SU-DHL-6 (cell line): ENCODE measurements around the gene MOB3B.

Source experiments
- H2AFZ ChIP-seq: fragments of 200-600 bp; sonication (generic); 2 replicates; pipeline ENCODE4 v1.6.1; 2014; ENCODE audit warnings: low read depth, mild to moderate bottlenecking, moderate library complexity, mixed read lengths, antibody characterized with exemption, low read length; ENCODE audit not compliant: severe bottlenecking
- H3F3A ChIP-seq: fragments of 200-600 bp; shearing (Covaris generic); 2 replicates; pipeline ENCODE4 v1.6.0; 2016; ENCODE audit warnings: antibody characterized with exemption, mild to moderate bottlenecking; ENCODE audit not compliant: insufficient read depth
- H3K27ac ChIP-seq: fragments of 200-600 bp; sonication (generic); 2 replicates; pipeline ENCODE4 v1.5.1; 2016; ENCODE audit warnings: low read depth, mild to moderate bottlenecking, low read length, moderate library complexity, mixed read lengths
- H3K27me3 ChIP-seq: fragments of 200-600 bp; sonication (generic), shearing (Covaris generic); 2 replicates; pipeline ENCODE4 v1.6.0; 2014; ENCODE audit warnings: mild to moderate bottlenecking, low read length
- H3K36me3 ChIP-seq: fragments of 200-600 bp; sonication (generic); 2 replicates; pipeline ENCODE4 v1.6.1; 2014; ENCODE audit warnings: mild to moderate bottlenecking, low read length, mixed read lengths
- H3K4me2 ChIP-seq: fragments of 300-600, 200-600 bp; shearing (Covaris generic), sonication (generic); 2 replicates; pipeline ENCODE4 v1.6.0; 2014; ENCODE audit warnings: low read length, low read depth, mild to moderate bottlenecking; ENCODE audit not compliant: poor library complexity, severe bottlenecking
- H3K4me3 ChIP-seq: fragments of 200-600 bp; sonication (generic); 2 replicates; pipeline ENCODE4 v1.5.1; 2014; ENCODE audit warnings: antibody characterized with exemption, low read length, mild to moderate bottlenecking, mixed read lengths; ENCODE audit not compliant: insufficient read depth, poor library complexity, severe bottlenecking
- H3K79me2 ChIP-seq: fragments of 200-600 bp; sonication (generic); 2 replicates; pipeline ENCODE4 v1.6.1; 2014; ENCODE audit warnings: mild to moderate bottlenecking, low read length, moderate library complexity; ENCODE audit not compliant: insufficient read depth
- H3K9ac ChIP-seq: fragments of 200-600 bp; sonication (generic); 2 replicates; pipeline ENCODE4 v1.7.0; 2014; ENCODE audit warnings: mild to moderate bottlenecking, low read length
- H3K9me2 ChIP-seq: fragments of 200-600 bp; sonication (generic); replicated peaks from 2 replicates; pipeline ENCODE4 v1.6.1; 2014; ENCODE audit warnings: low read length; ENCODE audit not compliant: insufficient read depth
- H3K9me3 ChIP-seq: fragments of 200-600 bp; sonication (generic); 2 replicates; pipeline ENCODE4 v1.6.1; 2014; ENCODE audit warnings: low read length, mixed read lengths; ENCODE audit not compliant: insufficient read depth
- H4K20me1 ChIP-seq: fragments of 200-600 bp; sonication (generic); 2 replicates; pipeline ENCODE4 v1.6.1; 2014; ENCODE audit warnings: low read depth, mild to moderate bottlenecking, antibody characterized with exemption, low read length, moderate library complexity, mixed read lengths
- CTCF ChIP-seq: fragments of 200-600 bp; sonication (generic); IDR thresholded peaks from one replicate; pipeline ENCODE4 v1.5.1; 2017; ENCODE audit warnings: antibody characterized with exemption, mild to moderate bottlenecking, low read length, moderate library complexity; ENCODE audit not compliant: insufficient read depth, poor library complexity, severe bottlenecking
- EZH2phosphoT487 ChIP-seq: fragments of 200-600 bp; sonication (generic), shearing (Covaris generic); conservative IDR thresholded peaks from 2 replicates; pipeline ENCODE4 v1.6.1; 2018; ENCODE audit warnings: mild to moderate bottlenecking, antibody characterized with exemption, low read length, moderate library complexity, mixed read lengths

MOB3B gene

GRCh38 chr9:27430750-27431535, 98.7 kb downstream of the MOB3B start:
- TF ChIP-seq EZH2phosphoT487 (no peak), CTCF (no peak)
- no peak overlapping the region for H3K27ac ChIP-seq

GRCh38 chr9:27429917-27430316, 99.7 kb downstream of the MOB3B start:
- Histone ChIP-seq H3K9me2 (no peaks in the 10 kb centered on the region), H3F3A (no peaks in the 10 kb centered on the region), H3K4me3 (no peak overlapping the region), H2AFZ (no peak overlapping the region), H4K20me1 (no peaks in the 10 kb centered on the region), H3K4me2 (no peak overlapping the region), H3K27ac (no peak overlapping the region), H3K9me3 (no peaks in the 10 kb centered on the region), H3K9ac (no peak overlapping the region), H3K79me2 (no peaks in the 10 kb centered on the region), H3K27me3 (no peaks in the 10 kb centered on the region), H3K36me3 (no peaks in the 10 kb centered on the region)
- TF ChIP-seq CTCF (no peak), EZH2phosphoT487 (no peak)

More at GRCh38 chr9:27430750-27431535, 98.7 kb downstream of the MOB3B start:
- H3K9me3 ChIP-seq: no peaks in the 10 kb centered on the region
- H2AFZ ChIP-seq: no peak overlapping the region
- no peak overlapping the region for H3K4me3 ChIP-seq
- no peak overlapping the region for H3K4me2 ChIP-seq
- no peaks in the 10 kb centered on the region for H3K9me2 ChIP-seq
- H3K27me3 ChIP-seq: no peaks in the 10 kb centered on the region
- no peaks in the 10 kb centered on the region for H3K79me2 ChIP-seq
- no peaks in the 10 kb centered on the region for H3F3A ChIP-seq
- H3K9ac ChIP-seq: no peak overlapping the region
- no peaks in the 10 kb centered on the region for H3K36me3 ChIP-seq
- no peaks in the 10 kb centered on the region for H4K20me1 ChIP-seq

- H3F3A ChIP-seq: no peaks in the 10 kb centered on the region
- H4K20me1 ChIP-seq: no peaks in the 10 kb centered on the region
- H3K27ac ChIP-seq: no peak overlapping the region
- no peaks in the 10 kb centered on the region for H3K79me2 ChIP-seq
- no peak overlapping the region for H3K4me3 ChIP-seq
- H3K9ac ChIP-seq: no peak overlapping the region
- H3K36me3 ChIP-seq: no peaks in the 10 kb centered on the region
- H3K4me2 ChIP-seq: no peak overlapping the region
- H3K27me3 ChIP-seq: no peaks in the 10 kb centered on the region
- no peak for TF ChIP-seq EZH2phosphoT487
- TF ChIP-seq CTCF: no peak
- H2AFZ ChIP-seq: no peak overlapping the region
- H3K9me2 ChIP-seq: no peaks in the 10 kb centered on the region
- H3K9me3 ChIP-seq: no peaks in the 10 kb centered on the region
These were observed 100.2 kb downstream of the MOB3B start for GRCh38 chr9:27429436-27429835.
